Globus pallidus (tissue), 1 donor: ENCODE data around the gene LTO1.

Experiments
- DNase-seq: peaks from one replicate; pipeline ENCODE4 v3.0.0-alpha.2; 2015; ENCODE audit warnings: low spot score

The LTO1 gene, protein sequence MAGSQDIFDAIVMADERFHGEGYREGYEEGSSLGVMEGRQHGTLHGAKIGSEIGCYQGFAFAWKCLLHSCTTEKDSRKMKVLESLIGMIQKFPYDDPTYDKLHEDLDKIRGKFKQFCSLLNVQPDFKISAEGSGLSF

DNA sequence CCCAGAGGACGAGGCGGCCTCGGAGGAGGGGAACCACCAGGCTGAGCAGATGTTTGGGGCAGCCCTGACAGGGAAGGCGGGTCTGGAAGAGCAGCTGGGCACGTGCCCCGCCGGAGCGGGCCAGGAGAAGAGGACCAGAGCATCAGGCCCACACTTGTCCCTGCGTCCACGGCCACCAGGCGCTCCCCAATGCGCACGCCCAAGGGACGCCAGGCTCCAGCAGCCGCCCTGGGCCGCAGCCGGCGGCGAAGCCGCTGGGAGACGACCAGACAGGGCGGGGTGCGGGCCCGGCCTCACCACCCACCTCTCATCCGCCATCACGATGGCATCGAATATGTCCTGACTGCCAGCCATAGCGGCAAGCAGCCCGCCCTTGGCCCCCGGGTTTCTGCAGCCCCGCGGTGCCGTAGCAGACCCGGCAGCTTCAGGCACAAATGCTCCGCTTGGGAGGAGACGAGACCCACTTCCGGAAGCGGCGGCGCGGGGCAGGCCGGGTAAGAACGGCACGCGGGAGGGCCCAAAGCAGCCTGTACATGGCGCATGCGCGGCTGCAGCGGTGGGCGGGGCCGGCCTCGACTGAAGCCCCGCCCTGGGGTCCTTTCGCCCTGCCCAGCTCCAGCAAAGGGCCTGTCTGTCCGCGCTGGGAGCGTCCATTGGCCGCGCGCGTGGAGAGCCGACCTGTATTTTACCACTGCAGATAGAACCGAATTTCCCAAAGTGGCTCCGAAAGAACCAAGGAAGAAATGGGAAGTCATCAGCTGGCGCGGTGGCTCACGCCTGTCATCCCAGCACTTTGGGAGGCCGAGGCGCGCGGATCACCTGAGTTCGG, at the start of gene LTO1:
Gene LTO1, minus strand, starts transcription at position 468 of the 829 bp plus-strand sequence. Its CDS starts 114 bp downstream, at position 354.
- DNase-seq: peak; percentile 93

- DNase-seq: no peak
Measured at GRCh38 chr11:69721745-69722144, 46.6 kb upstream of the LTO1 start.

- no peak for DNase-seq
Measured at GRCh38 chr11:69721106-69721505, 46.0 kb upstream of the LTO1 start.

GRCh38 chr11:69718912-69719311, 43.8 kb upstream of the LTO1 start:
- no peak for DNase-seq

DNA sequence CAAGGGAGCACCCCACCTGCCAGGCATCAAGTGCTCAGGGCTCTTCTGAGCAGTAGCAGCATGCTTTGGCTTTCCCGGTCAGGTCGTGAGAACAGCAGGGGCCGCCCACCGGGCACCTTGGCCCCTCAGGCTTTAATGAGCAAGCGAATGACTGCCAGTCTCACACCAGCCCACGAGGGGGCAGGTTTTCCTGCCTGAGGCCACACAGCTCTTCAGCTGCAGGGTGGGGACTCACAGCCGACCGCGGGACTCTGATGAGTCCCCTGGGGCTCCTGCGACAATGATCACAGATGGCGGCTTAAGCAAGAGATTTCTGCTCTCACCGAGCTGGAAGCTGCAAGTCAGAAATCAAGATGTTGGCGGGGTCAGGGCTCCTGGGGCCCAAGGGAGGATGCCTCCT, 43.0 kb upstream of the LTO1 start:
- no peak for DNase-seq

- no peak for DNase-seq
Measured at GRCh38 chr11:69716891-69717747, 42.0 kb upstream of the LTO1 start.

DNA sequence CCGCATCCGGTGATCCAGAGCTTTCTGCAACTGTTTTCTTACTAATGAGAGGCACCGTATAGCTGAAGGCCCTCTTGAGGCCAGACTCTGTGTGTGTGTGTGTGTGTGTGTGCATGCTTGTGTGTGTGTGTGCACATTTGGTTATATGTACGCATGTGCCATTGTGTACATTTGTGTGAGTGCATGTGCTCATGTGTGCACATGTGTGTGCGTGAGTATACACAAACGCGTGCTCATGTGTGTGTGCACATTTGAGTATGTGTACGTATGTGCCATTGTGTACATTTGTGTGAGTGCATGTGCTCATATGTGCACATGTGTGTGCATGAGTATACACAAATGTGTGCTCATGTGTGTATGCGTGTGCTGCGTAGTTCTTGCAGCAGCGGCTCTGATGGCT, 40.9 kb upstream of the LTO1 start:
- DNase-seq: no peak

- no peak for DNase-seq
Measured at GRCh38 chr11:69715446-69715845, 40.3 kb upstream of the LTO1 start.

GRCh38 chr11:69711822-69712801, 37.0 kb upstream of the LTO1 start:
- DNase-seq: no peak

DNA sequence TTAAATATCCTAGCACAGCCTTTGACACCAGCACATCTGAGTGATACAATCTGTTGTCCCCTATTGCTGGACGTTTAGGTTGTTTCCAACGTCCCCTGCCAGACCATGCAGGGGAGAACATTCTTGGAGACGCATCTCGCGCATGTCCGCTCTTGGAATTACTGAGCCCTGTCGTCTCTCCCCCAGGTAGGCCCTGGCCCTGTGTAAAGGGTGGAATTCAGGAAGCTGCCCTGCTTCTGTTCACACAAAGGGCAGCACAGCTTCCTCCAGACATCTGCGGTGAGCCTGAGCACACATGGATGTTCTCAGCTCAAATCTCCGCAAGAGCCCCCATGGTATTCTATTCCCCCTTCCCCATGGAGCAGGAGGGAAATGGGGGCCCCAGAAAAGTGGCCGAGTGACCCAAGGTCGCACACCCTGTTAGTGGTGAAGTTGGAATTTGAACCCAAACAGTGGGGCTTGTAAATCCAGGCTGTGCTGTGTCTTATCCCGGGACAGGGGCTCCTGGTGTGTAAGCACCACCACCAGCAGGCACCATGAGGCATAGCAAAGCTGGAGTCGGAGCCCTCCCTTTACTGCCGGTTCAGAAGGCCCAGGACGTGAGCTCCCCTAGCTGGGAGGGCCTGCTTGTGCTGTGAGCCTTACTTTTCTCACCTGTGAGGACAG, 33.7 kb upstream of the LTO1 start:
- DNase-seq: no peak

DNA sequence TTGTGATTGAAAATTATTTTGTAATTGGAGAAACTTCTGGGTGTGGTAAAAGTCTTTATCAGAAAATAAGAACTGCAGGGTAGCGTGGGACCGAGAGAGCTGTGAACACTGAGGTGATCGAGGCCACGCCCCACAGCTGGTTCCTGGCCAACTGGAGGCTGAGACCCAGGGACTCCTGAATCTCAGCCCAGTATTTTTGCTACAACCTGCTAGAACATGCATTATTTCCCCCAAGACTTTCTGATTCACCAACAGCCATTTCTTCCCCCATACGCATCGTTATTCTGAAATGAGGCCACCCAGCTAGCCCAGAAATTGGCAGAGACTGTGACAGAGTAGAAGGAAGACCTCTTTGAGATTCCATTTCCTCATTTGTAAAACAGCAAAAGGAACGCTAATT, 32.0 kb upstream of the LTO1 start:
- no peak for DNase-seq

DNA sequence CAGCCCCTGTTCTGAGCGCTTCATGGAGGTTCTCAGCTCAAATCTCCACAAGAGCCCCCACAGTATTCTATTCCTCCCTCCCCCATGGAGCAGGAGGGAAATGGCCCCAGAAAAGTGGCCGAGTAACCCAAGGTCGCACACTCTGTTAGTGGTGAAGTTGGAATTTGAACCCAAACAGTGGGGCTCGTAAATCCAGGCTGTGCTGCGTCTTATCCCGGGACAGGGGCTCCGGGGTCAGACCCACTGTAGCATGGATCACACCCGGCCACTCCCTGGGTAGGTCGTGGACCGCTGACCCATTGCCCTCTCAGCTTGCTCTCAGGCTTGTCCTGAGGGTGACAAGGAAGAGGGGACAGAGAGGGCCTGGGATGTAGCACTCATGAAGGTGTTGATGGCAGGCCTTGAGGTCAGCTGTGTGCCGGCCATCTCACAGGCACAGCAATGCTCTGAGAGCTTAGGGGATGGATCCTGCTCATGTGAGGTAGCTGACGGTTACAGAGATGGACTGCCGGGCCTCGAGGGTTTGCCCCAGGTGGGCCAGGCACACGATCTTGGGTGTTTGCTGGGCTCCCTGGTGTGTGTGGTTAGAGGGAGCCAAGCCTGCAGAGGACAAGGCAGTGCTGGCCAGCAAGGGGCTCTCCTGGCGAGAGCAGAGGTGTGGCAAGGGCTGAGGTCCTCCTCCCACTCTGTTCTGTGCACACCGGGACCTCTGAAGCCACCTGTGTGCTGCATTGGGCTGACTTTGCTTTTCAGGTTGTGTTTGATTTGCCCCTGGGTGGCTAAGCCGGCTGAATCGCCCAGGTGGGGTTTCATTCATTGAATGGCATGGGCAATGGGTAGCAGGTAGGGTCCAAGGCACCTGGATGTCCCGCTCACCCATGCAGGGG, 31.0 kb upstream of the LTO1 start:
- DNase-seq: no peak

DNA sequence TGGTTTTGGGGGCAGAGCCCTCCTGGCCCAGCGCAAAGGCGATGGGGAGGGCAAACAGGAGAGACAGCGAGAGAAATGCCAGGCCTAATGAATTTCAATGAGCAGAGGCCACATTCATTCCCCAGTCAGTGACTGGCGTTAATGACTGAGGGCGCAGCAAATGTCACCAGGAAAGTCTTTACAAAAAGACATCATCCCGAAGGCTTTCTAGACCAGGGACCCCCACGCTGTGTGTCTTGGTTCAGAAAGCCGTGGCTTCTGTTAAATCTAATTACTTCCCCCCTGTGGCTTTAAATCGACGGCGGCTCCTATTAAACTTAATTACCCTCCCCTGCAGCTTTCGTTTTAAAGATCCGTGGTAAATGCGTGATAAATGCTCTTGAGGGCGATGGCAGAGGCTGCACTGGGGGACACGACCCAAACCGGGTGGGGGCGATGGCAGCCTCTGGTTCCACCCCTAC, 30.2 kb upstream of the LTO1 start:
- DNase-seq: no peak

- DNase-seq: no peak
Measured at GRCh38 chr11:69704508-69705253, 29.5 kb upstream of the LTO1 start.

GRCh38 chr11:69703768-69704507, 28.8 kb upstream of the LTO1 start, which contains the start of gene FGF19:
FGF19 (minus strand) TSS chr11:69704022; CDS start chr11:69703876, 146 bp downstream.
- no peak for DNase-seq

DNA sequence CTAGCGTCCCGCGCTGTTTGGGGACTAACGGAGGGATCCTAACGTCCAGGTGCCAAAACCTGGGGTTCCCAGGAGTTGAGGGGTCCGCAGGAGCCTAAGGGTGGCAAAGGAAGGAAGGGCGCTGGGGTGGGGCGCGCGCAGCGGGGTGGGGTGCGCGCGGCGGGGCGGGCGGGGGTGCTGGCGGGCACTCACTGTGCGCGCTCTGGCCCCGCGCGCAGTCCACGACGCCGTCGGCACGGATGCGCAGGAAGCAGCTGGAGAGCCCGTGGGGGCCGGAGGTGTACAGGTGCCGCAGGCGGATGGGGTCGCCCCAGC, 28.3 kb upstream of the LTO1 start:
- no peak for DNase-seq

- no peak for DNase-seq
Measured at GRCh38 chr11:69702769-69703452, 27.8 kb upstream of the LTO1 start.

GRCh38 chr11:69702239-69702691, 27.1 kb upstream of the LTO1 start:
- DNase-seq: no peak
